Erythroblast (primary cell): ENCODE results near the gene ZSWIM6.

ENCODE experiments used
- GATA1 ChIP-seq: IDR thresholded peaks from 2 replicates; pipeline ENCODE4 v1.6.1; 2011; ENCODE audit warnings: low read depth, mild to moderate bottlenecking, control low read depth, low read length, moderate library complexity
- POLR2A ChIP-seq: IDR thresholded peaks from 2 replicates; pipeline ENCODE4 v1.6.1; 2011; ENCODE audit warnings: mild to moderate bottlenecking, low read length

DNA sequence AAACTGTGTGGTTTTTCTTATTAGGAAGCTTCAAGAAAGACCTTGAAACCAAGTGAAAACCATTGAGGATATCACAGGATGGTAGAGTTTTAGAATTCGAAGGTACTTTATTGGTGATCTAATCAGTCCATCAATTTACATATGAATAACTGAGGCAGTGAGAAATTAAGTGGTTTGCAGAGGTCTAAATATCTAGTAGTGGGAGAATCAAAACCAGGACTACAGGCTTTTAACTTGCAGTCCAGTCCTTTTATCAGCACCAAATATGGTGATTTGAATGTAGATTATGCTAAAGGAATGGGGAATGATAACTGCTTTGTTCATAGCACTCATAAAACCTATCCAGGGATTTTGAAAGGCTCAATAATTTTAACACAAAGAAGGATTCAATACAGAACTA is 85.8 kb downstream of the ZSWIM6 start:
- no peak for TF ChIP-seq POLR2A
- TF ChIP-seq GATA1: no peak
